HG03469 (cell line): ENCODE data around the gene ERO1B.
"Not testable (repeated sequence)": the region's sequence is repeated elsewhere in the genome, so short reads cannot be mapped to it uniquely, and the experiment has no call there.

Experiments
- ATAC-seq: cut with Tn5 transposase; IDR thresholded peaks from one replicate; pipeline ENCODE4 v1.9.1; 2021; ENCODE audit warnings: mild to moderate bottlenecking, moderate library complexity, moderate number of reproducible peaks; ENCODE audit not compliant: unreplicated experiment

The ERO1B gene

DNA sequence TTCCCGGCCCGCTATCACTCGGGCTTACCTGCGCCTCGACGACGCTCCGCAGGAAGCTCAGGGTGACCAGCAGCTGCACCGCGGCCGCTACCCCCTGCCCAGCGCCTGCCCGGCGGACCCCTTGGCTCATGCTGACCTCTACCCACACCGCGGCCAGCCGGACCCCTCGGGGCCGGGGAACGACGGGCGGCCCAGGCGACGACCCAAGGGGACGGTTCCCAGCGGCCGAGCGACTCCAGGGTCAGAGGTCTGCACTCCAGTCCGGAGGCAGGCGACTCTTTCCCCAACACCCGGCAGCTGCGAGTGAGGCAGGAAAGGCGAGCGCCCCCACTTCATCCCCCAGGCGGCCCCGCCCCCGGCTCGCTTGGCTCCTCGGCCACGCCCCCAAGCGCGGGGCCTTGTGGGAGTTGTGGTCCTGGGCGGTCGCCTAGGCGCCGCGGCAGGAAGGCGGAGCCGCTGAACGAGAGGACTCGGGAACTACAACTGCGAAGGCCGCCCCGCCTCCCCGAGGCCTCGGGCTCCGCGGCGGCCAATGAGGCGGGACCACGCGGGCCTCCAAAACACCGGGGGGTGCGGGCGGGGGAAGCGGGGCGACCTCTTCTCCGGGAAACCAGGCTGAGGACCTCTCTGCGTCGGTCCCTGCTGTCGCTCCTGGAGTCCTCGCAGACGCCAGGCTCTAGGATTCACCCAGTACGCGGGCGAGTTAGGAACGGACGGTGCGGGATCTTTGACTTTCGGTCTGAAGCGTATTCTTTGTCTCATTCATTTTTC lies at the start of gene ERO1B:
Gene ERO1B (minus strand): TSS at position 305 of the 771 bp plus-strand sequence. CDS start 175 bp downstream, at position 130.
- ATAC-seq = peak; percentile 75

DNA sequence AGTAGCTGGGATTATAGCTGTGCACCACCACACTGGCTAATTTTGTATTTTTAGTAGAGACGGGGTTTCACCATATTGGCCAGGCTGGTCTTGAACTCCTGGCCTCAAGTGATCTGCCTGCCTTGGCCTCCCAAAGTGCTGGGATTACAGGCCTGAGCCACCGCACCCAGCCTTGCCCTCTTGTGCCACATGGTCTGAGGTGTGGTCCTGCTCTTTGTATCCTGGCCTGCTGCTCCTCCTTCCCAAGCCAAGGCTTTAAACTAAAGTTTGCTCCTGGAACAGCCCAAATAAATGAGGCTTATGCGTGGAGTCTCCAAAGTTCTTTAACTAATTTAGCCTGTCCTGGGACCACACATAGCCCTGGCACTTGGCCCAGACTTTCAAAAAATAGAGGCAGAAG lies 49.7 kb upstream of the ERO1B start:
- ATAC-seq = not testable (repeated sequence)

GRCh38 chr1:236326432-236326831 lies 44.7 kb upstream of the ERO1B start:
- ATAC-seq = no peak

DNA sequence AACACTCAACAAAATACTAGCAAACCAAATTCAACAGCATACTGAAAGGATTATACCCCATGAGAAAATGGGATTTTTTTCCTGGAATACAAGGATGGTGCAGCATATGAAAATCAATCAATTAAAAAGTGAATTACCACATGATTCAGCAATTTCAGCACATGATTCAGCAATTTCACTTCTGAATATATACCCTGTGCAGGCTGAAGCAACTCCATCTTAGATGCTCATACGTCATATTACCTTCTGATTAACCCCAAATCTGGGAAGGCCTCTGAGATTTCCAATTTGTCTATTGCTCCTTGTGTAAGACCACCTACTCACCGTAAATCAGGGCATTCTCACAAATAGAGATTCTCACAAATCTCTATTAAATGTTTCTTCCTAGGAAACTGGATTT lies 43.8 kb upstream of the ERO1B start:
- ATAC-seq = no peak

GRCh38 chr1:236323819-236324411 lies 42.2 kb upstream of the ERO1B start:
- ATAC-seq = no peak

- ATAC-seq = no peak
Measured at GRCh38 chr1:236322566-236323409, 41.0 kb upstream of the ERO1B start.

DNA sequence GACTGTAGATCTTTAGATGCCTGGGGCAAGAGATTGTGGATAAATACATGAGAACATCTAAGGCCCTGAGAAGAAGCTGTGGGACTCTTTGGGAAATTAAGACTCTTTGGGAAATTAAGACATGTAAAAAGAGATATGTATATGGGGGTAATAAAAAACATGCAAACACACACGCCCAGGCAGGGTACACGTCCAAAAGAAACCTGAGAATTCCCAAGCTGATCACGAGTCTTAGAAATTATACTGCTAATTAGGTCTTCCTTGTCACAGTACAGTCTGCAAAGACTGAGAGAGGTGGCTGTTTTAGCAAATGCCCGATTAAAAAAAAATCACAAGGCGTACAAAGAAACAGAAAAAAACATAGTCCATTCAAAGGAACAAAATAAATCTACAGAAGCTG lies 39.3 kb upstream of the ERO1B start:
- ATAC-seq = no peak

GRCh38 chr1:236320671-236321070 lies 38.9 kb upstream of the ERO1B start:
- no peak for ATAC-seq

GRCh38 chr1:236320214-236320613 lies 38.5 kb upstream of the ERO1B start:
- ATAC-seq = no peak

- no peak for ATAC-seq
Measured at GRCh38 chr1:236316437-236316836, 34.7 kb upstream of the ERO1B start.

GRCh38 chr1:236315518-236315917 lies 33.8 kb upstream of the ERO1B start:
- no peak for ATAC-seq

GRCh38 chr1:236315092-236315491 lies 33.3 kb upstream of the ERO1B start:
- ATAC-seq = no peak

DNA sequence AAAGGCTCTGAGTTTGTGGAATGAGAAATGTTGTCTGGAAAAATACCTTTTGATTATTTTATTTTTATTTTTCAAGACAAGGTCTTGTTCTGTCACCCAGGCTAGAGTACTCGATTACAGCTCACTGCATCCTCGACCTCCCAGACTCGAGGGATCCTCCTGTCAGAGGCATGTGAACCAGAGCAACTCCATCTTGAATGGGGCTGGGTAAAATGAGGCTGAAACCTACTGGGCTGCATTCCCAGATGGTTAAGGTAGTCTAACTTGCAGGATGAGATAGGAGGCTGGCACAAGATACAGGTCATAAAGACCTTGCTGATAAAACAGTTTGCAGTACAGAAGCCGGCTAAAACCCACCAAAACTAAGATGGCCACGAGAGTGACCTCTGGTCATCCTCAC lies 32.3 kb upstream of the ERO1B start:
- not testable (repeated sequence) for ATAC-seq

GRCh38 chr1:236313427-236313826 lies 31.7 kb upstream of the ERO1B start:
- no peak for ATAC-seq

GRCh38 chr1:236311040-236311439 lies 29.3 kb upstream of the ERO1B start:
- no peak for ATAC-seq

- ATAC-seq = no peak
Measured at GRCh38 chr1:236308827-236309226, 27.1 kb upstream of the ERO1B start.

- no peak for ATAC-seq
Measured at GRCh38 chr1:236307435-236307834, 25.7 kb upstream of the ERO1B start.

DNA sequence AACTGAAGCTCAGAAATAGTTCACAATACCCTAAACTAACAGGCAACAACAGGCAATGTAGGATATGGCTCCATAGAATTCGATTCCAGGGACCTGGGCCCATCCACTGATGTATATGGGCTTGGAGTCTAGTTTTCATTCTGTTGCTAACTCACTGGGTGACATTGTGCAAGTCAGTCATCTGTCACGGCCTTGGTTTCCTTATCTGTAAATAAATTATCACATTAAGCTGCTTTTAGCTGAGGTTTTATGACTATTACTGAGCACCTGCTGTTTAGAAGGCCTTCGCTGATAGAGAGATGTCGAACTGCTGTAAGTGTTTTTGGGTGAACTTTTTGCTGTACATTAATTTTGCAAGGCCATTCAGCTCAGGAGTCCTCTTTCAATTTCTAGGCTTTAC lies 22.9 kb upstream of the ERO1B start:
- no peak for ATAC-seq

GRCh38 chr1:236303675-236304074 lies 21.9 kb upstream of the ERO1B start:
- ATAC-seq = no peak

DNA sequence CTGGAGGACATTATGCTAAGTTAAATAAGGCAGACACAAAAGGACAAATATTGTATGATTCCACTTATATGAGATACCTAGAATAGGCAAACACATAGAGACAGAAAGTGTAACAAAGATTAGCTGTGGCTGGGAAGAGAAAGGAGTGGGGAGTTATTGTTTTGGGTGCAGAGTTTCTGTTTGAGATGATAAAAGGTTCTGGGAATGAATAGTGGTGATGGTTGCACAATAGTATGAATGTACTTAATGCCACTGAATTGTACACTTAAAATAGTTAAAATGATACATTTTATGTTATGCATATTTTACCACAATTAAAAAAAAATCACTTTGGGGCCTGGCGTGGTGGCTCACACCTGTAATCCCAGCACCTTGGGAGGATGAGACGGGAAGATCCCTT lies 21.2 kb upstream of the ERO1B start:
- no peak for ATAC-seq

DNA sequence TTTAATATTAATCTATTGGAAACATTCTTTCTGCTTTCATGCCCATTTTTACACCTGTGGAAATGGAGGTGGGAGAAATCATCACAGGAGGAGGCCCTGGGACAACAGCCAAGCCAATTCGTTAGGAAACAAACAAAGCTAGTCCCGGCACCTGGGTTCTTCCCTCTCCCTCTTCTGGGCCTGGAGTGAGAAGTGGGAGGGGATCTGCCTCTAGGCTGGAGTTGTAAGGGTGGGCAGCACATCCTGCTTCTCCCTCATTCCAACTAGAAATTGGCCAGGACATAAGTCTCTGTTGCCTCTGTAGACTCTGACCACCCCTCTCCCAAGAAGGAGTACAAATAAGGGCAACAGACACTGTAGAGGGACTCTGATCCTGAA lies 20.2 kb upstream of the ERO1B start:
- no peak for ATAC-seq
